HEK293T (cell line): ENCODE data around the gene TRERF1.

ENCODE experiments used
- CTBP1 ChIP-seq: fragments of 450-650 bp; IDR thresholded peaks from 2 replicates; pipeline ENCODE4 v1.6.1; 2016; ENCODE audit warnings: borderline replicate concordance
- ELF4 ChIP-seq: fragments of 450-650 bp; IDR thresholded peaks from 2 replicates; pipeline ENCODE4 v1.6.1; 2017; ENCODE audit warnings: antibody characterized with exemption
- FOXA1 ChIP-seq: fragments of 450-650 bp; IDR thresholded peaks from 2 replicates; pipeline ENCODE4 v1.6.1; 2016; ENCODE audit warnings: mild to moderate bottlenecking
- FOXK2 ChIP-seq: fragments of 450-650 bp; IDR thresholded peaks from 2 replicates; pipeline ENCODE4 v1.6.1; 2016; ENCODE audit warnings: mild to moderate bottlenecking
- FOXM1 ChIP-seq: fragments of 450-650 bp; IDR thresholded peaks from 2 replicates; pipeline ENCODE4 v1.6.1; 2017; ENCODE audit warnings: mild to moderate bottlenecking, borderline replicate concordance
- SUZ12 ChIP-seq: fragments of 450-650 bp; IDR thresholded peaks from 2 replicates; pipeline ENCODE4 v1.6.1; 2016; ENCODE audit warnings: mild to moderate bottlenecking
- TARDBP ChIP-seq: fragments of 450-650 bp; IDR thresholded peaks from 2 replicates; pipeline ENCODE4 v1.6.1; 2016
- TF ChIP-seq, protein P1 (sequence below): fragments of 450-650 bp; IDR thresholded peaks from 2 replicates; pipeline ENCODE4 v1.6.1; 2016

DNA sequence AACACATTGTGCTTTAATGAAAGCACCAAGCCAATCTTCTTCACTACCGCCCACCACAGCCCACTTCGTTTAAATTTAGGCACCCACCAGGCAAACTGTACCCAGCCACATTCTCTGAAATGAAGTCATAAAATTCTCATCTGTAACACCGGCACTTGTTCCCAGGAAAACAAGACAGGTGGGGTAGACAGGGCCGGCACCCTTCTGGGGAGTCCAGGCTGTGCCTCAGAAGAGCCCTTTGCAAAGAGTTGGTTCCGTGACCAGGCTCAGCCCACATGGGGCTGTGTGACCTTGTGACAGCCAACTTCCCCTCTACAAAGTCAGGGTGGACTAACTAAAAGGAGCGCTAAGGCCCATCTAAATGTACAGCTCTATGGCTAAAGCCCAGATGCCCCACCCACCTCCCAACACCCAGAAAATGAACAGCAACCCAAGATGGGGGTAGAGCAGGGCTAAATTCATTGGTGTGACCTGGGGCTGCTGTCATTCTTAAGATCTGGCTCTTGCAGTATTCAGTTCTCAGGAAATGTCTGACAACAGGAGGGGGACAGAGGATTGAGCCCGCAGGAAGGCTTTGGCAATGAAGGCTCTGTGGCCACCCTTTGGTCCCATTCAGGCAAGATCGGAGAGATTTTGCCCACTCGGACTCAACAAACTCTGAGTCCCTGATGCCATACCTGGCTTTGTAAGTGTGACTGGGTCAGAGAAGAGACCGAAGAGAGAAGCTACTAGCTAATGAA lies 56.7 kb downstream of the TRERF1 start:
- TF ChIP-seq TARDBP: no peak
- TF ChIP-seq, protein P1, sequence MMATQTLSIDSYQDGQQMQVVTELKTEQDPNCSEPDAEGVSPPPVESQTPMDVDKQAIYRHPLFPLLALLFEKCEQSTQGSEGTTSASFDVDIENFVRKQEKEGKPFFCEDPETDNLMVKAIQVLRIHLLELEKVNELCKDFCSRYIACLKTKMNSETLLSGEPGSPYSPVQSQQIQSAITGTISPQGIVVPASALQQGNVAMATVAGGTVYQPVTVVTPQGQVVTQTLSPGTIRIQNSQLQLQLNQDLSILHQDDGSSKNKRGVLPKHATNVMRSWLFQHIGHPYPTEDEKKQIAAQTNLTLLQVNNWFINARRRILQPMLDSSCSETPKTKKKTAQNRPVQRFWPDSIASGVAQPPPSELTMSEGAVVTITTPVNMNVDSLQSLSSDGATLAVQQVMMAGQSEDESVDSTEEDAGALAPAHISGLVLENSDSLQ: no peak
- no peak for TF ChIP-seq FOXA1
- TF ChIP-seq SUZ12: no peak
- TF ChIP-seq FOXK2: no peak
- no peak for TF ChIP-seq ELF4
- TF ChIP-seq CTBP1: no peak
- TF ChIP-seq FOXM1: no peak
